IMR-90 (cell line): ENCODE measurements around the gene RASGRP1. TPM values are rescaled to one million over a fixed set of nuclear protein-coding genes. Genes with fewer than 3 reads are reported as not detected.
A peak's percentile ranks its signal among the peaks of the same experiment; 100 is the strongest.

Experiments used
- ATAC-seq: fragments of 200-7000 bp; cut with Tn5 transposase; 2 replicates; pipeline ENCODE4 v1.9.1; 2020; ENCODE audit warnings: low read depth, mild to moderate bottlenecking, moderate library complexity
- BruUV-seq: library from RNA; stranded (reverse); fragments of 400-500 nt; replicated peaks from 2 replicates; lab custom pipeline; 2021; lab: Mats Ljungman, UMichigan
- CTCF ChIA-PET: fragments of 300-600 bp; formaldehyde crosslinking; extraction: SDS; loops from one replicate; lab custom pipeline; 2021; ENCODE audit warnings: antibody characterized with exemption; lab: Yijun Ruan, JAX
- POLR2A ChIA-PET: fragments of 300-600 bp; sonication (Branson Sonifier 250); formaldehyde crosslinking; loops from one replicate; lab custom pipeline; 2022; ENCODE audit warnings: antibody characterized with exemption; ENCODE audit not compliant: unreplicated experiment; lab: Charles Lee
- DNase-seq: peaks from one replicate; pipeline ENCODE4 v3.0.0; 2013
- H2AFZ ChIP-seq: replicated peaks from 2 replicates; pipeline ENCODE3; 2013; ENCODE audit warnings: low read length, mild to moderate bottlenecking; ENCODE audit not compliant: poor library complexity
- H2AK5ac ChIP-seq: 2 replicates; pipeline ENCODE4 v1.6.1; 2013; ENCODE audit warnings: low read depth, low read length, inconsistent platforms
- H2AK9ac ChIP-seq: replicated peaks from 2 replicates; pipeline ENCODE3; 2013; ENCODE audit warnings: mild to moderate bottlenecking, low read depth, low read length, moderate library complexity; ENCODE audit not compliant: poor library complexity
- H2BK120ac ChIP-seq: 2 replicates; pipeline ENCODE4 v1.6.1; 2013; ENCODE audit warnings: low read depth, low read length, inconsistent platforms
- H2BK15ac ChIP-seq: 3 replicates; pipeline ENCODE4 v1.6.1; 2013; ENCODE audit warnings: low read depth, low read length, inconsistent platforms
- H2BK20ac ChIP-seq: 2 replicates; pipeline ENCODE4 v1.6.1; 2013; ENCODE audit warnings: low read depth, mild to moderate bottlenecking, inconsistent platforms, low read length, moderate library complexity
- H2BK5ac ChIP-seq: 2 replicates; pipeline ENCODE4 v1.6.1; 2013; ENCODE audit warnings: mild to moderate bottlenecking, low read depth, low read length, inconsistent platforms; ENCODE audit not compliant: poor library complexity, severe bottlenecking
- H3K14ac ChIP-seq: replicated peaks from 2 replicates; pipeline ENCODE4 v1.6.1; 2013; ENCODE audit warnings: low read depth, low read length, inconsistent platforms
- H3K18ac ChIP-seq: 2 replicates; pipeline ENCODE4 v1.6.1; 2013; ENCODE audit warnings: low read depth, low read length, control low read depth
- H3K23ac ChIP-seq: 2 replicates; pipeline ENCODE4 v1.6.1; 2013; ENCODE audit warnings: low read depth, low read length, inconsistent platforms
- H3K27ac ChIP-seq: 2 replicates; pipeline ENCODE4 v1.5.1; 2013; ENCODE audit warnings: mild to moderate bottlenecking, control low read depth, low read length; ENCODE audit not compliant: insufficient read depth
- H3K27me3 ChIP-seq: 2 replicates; pipeline ENCODE4 v1.6.1; 2013; ENCODE audit warnings: low read length; ENCODE audit not compliant: control insufficient read depth, insufficient read depth
- H3K36me3 ChIP-seq: 2 replicates; pipeline ENCODE4 v1.6.1; 2013; ENCODE audit warnings: low read length, mixed read lengths; ENCODE audit not compliant: control insufficient read depth, insufficient read depth
- H3K4ac ChIP-seq: 2 replicates; pipeline ENCODE4 v1.6.1; 2013; ENCODE audit warnings: low read depth, low read length, inconsistent platforms
- H3K4me1 ChIP-seq: 2 replicates; pipeline ENCODE4 v1.6.1; 2013; ENCODE audit warnings: low read length, mixed read lengths; ENCODE audit not compliant: control insufficient read depth, insufficient read depth
- H3K4me2 ChIP-seq: 2 replicates; pipeline ENCODE4 v1.6.1; 2013; ENCODE audit warnings: low read depth, mild to moderate bottlenecking, control low read depth, low read length, moderate library complexity
- H3K4me3 ChIP-seq: 2 replicates; pipeline ENCODE4 v1.5.1; 2013; ENCODE audit warnings: low read depth, mild to moderate bottlenecking, control low read depth, low read length, moderate library complexity; ENCODE audit not compliant: insufficient read depth
- H3K56ac ChIP-seq: 2 replicates; pipeline ENCODE4 v1.6.1; 2013; ENCODE audit warnings: low read length, inconsistent platforms; ENCODE audit not compliant: insufficient read depth; ENCODE audit errors: extremely low read depth
- H3K79me1 ChIP-seq, 2 experiments: 2 replicates each; pipeline ENCODE4 v1.6.1; 2013; ENCODE audit warnings: low read length in 2 of 2, inconsistent platforms in 1 of 2, low read depth in 1 of 2
- H3K9ac ChIP-seq: 2 replicates; pipeline ENCODE4 v1.6.1; 2013; ENCODE audit warnings: low read depth, low read length, control low read depth
- H3K9me1 ChIP-seq: 2 replicates; pipeline ENCODE4 v1.6.1; 2013; ENCODE audit warnings: low read length, inconsistent platforms; ENCODE audit not compliant: insufficient read depth
- H3K9me3 ChIP-seq: 2 replicates; pipeline ENCODE4 v1.6.1; 2013; ENCODE audit warnings: low read length; ENCODE audit not compliant: control insufficient read depth, insufficient read depth
- H4K20me1 ChIP-seq: 2 replicates; pipeline ENCODE4 v1.6.1; 2013; ENCODE audit warnings: low read length, inconsistent platforms; ENCODE audit not compliant: insufficient read depth
- H4K5ac ChIP-seq: 2 replicates; pipeline ENCODE4 v1.6.1; 2013; ENCODE audit warnings: mild to moderate bottlenecking, low read depth, low read length, control low read depth
- H4K8ac ChIP-seq, 2 experiments: 2 replicates each; pipeline ENCODE4 v1.6.1; 2013; ENCODE audit warnings: low read depth in 2 of 2, low read length in 2 of 2, control low read depth in 1 of 2, inconsistent platforms in 1 of 2
- H4K91ac ChIP-seq: 2 replicates; pipeline ENCODE4 v1.6.1; 2013; ENCODE audit warnings: low read depth, low read length, inconsistent platforms; ENCODE audit not compliant: insufficient read depth
- BHLHE40 ChIP-seq: fragments of 150-350 bp; IDR thresholded peaks from 2 replicates; pipeline ENCODE4 v1.6.1; 2016; ENCODE audit warnings: mild to moderate bottlenecking, low read depth, low read length
- CEBPB ChIP-seq: IDR thresholded peaks from 2 replicates; pipeline ENCODE4 v1.6.1; 2012; ENCODE audit warnings: low read depth, low read length, improper control_type of control experiment
- dilution Hi-C: fragments of 300-500 bp; cut with HindIII; formaldehyde crosslinking; loops from one replicate; pipeline ENCODE4 v1.14.3; 2018; ENCODE audit warnings: low sequenced_read_pairs; ENCODE audit not compliant: unreplicated experiment
- in situ Hi-C: fragments of 300-500 bp; cut with MboI; formaldehyde crosslinking; loops from 3 replicates; pipeline ENCODE4 v1.14.3; 2019; ENCODE audit warnings: low sequenced_read_pairs, inconsistent platforms, mixed read lengths
- intact Hi-C: fragments of 100-400 bp; cut with micrococcal nuclease; formaldehyde crosslinking; loops from 2 replicates; pipeline ENCODE4 v1.10.0; 2022
- polyA plus RNA-seq, 3 experiments: library from polyadenylated mRNA; depleted of rRNA; stranded (reverse); fragments of >200 nt; gene quantifications; 2 replicates each; pipeline ENCODE4 v1.2.3, GENCODE V29; 2012; ENCODE audit warnings: low replicate concordance in 1 of 3
- total RNA-seq: library from RNA; depleted of rRNA; stranded (reverse); fragments of >200 nt; gene quantifications from 2 replicates; pipeline ENCODE4 v1.2.3, GENCODE V29; 2012

The RASGRP1 gene
- total and polyA plus RNA-seq, 2 of the 4 experiments (the other 2 are of a cell fraction): 1.4 to 3.2 TPM

DNA sequence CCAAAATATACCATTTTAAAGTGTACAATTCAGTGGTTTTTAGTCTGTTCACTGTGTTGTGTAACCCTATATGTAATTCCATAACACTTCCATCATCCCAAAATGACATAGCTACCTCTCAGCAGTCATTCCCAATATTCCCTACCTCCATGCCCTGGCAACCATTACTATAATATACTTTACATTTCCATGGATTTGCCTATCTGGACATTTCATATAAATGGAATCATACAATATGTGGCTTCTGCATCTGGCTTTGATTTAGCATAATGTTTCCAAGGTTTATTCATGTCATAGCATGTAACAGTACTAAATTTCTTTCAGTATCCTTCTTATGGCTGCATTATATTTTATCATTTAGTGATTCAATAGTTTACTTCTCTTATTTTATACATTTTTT lies 85.3 kb downstream of the RASGRP1 start:
- in situ Hi-C loops: no loop called here
- DNase-seq: peak; percentile 29
- H3K9me3 ChIP-seq: no peaks in the 10 kb centered on the region
- H3K4ac ChIP-seq: no peak overlapping the region
- dilution Hi-C loops: no loop called here
- H3K23ac ChIP-seq: no peak overlapping the region
- peaks cover 7 to 12% of the 10 kb centered on the region in 2 experiments for H3K79me1 ChIP-seq
- no peak overlapping the region for H2BK120ac ChIP-seq
- intact Hi-C loops: loop anchor here (5.0 kb wide), 1 partner anchor 68 kb away; no protein-coding TSS in a partner anchor
- no peaks in the 10 kb centered on the region for H3K27me3 ChIP-seq
- H3K18ac ChIP-seq: no peak overlapping the region; the same call in 1 of the 2 replicates
- no peaks in the 10 kb centered on the region for H4K20me1 ChIP-seq
- H2AFZ ChIP-seq: no peak overlapping the region
- peaks cover 7% of the 10 kb centered on the region for H3K9me1 ChIP-seq
- no peak overlapping the region; the same call in 1 of the 2 replicates for H2BK20ac ChIP-seq
- 0 out of 4 replicates have a peak overlapping the region, but pooled peaks of 1 of the 2 experiments have one; percentile 51 for H4K8ac ChIP-seq
- no peak overlapping the region for H3K27ac ChIP-seq
- no peak overlapping the region for H2AK9ac ChIP-seq
- H3K9ac ChIP-seq: no peak overlapping the region
- H4K5ac ChIP-seq: no peak overlapping the region
- H4K91ac ChIP-seq: no peak overlapping the region
- no peak overlapping the region for H3K56ac ChIP-seq
- H3K4me3 ChIP-seq: no peak overlapping the region
- H3K4me2 ChIP-seq: no peak overlapping the region
- H2AK5ac ChIP-seq: no peak overlapping the region
- peak; percentile 25 for ATAC-seq
- no TSS peak for BruUV-seq
- POLR2A ChIA-PET: no interaction called here
- CTCF ChIA-PET: interaction anchor here (1.1 kb wide), 1 partner anchor 39 kb away, joined by 3 read pairs; no protein-coding TSS in a partner anchor
- no peak overlapping the region for H3K14ac ChIP-seq
- H3K4me1 ChIP-seq: peaks cover 4% of the 10 kb centered on the region; the same call in 1 of the 2 replicates
- H2BK5ac ChIP-seq: peak overlapping the region; percentile 63
- TF ChIP-seq CEBPB (0 out of 2 replicates have a peak, but pooled peaks have one; percentile 17), BHLHE40 (no peak)
- H3K36me3 ChIP-seq: peaks cover 13% of the 10 kb centered on the region
- H2BK15ac ChIP-seq: no peak overlapping the region
